ENCODE data around the gene ARTN. TPM values are rescaled to one million over a fixed set of nuclear protein-coding genes. Genes with fewer than 3 reads are reported as not detected.

ARTN gene
- total RNA-seq, 4 donors from 2014 or later: 0.19 to 0.72 (median 0.63) TPM; not detected in 1

- TF ChIP-seq CTCF (IDR thresholded peaks at IDR 0.05): no peak
- ATAC-seq (ENCODE audit: low FRiP score) (no peak), DNase-seq (ENCODE audit: low spot score) (no peak)
Measured at GRCh38 chr1:43938892-43939587, 5.4 kb downstream of the ARTN start.

GRCh38 chr1:43942411-43942810 lies 8.8 kb downstream of the ARTN start:
- ATAC-seq (ENCODE audit: low FRiP score) (no peak), DNase-seq (ENCODE audit: low spot score) (no peak)
- TF ChIP-seq CTCF (IDR thresholded peaks at IDR 0.05): no peak

GRCh38 chr1:43944860-43945259 lies 11.3 kb downstream of the ARTN start:
- DNase-seq (ENCODE audit: low spot score): no peak
- TF ChIP-seq CTCF (IDR thresholded peaks at IDR 0.05): no peak
- no peak for ATAC-seq (ENCODE audit: low FRiP score)

GRCh38 chr1:43945674-43946235 lies 12.2 kb downstream of the ARTN start:
- DNase-seq (ENCODE audit: low spot score) (no peak), ATAC-seq (ENCODE audit: low FRiP score) (no peak)
- TF ChIP-seq CTCF (IDR thresholded peaks at IDR 0.05): no peak

GRCh38 chr1:43946236-43947060 lies 12.8 kb downstream of the ARTN start, which contains the start of gene IPO13:
Gene IPO13, plus strand, starts transcription at chr1:43946950. Its CDS starts 651 bp downstream, at chr1:43947601.
- ATAC-seq (ENCODE audit: low FRiP score) (peak; percentile 99), DNase-seq (ENCODE audit: low spot score) (peak; percentile 77)
- TF ChIP-seq CTCF (IDR thresholded peaks at IDR 0.05): peak in 2 of 3 donors; percentile 36 to 77

GRCh38 chr1:43947061-43947873 lies 13.7 kb downstream of the ARTN start:
- no peak for TF ChIP-seq CTCF (IDR thresholded peaks at IDR 0.05)
- no peak for DNase-seq (ENCODE audit: low spot score)
- peak; percentile 0 for ATAC-seq (ENCODE audit: low FRiP score)
